ENCODE measurements around the gene GPC6.
"Not testable (repeated sequence)": the region's sequence is repeated elsewhere in the genome, so short reads cannot be mapped to it uniquely, and the experiment has no call there.

Gene GPC6

GRCh38 chr13:94209117-94209516, 982.5 kb downstream of the GPC6 start:
- no peaks in the 10 kb centered on the region for H3K27me3 ChIP-seq (replicated peaks; ENCODE audit: control insufficient read depth, insufficient read depth, low read length)
- no peak overlapping the region for H3K9ac ChIP-seq (ENCODE audit: low read length)
- H3K9me3 ChIP-seq (ENCODE audit: control insufficient read depth, low read length), result no peaks in the 10 kb centered on the region
- peak; percentile 35 for DNase-seq (ENCODE audit: low read depth)
- peaks cover 12% of the 10 kb centered on the region for H3K4me1 ChIP-seq (ENCODE audit: control insufficient read depth, insufficient read depth, low read length)
- no peak overlapping the region for H3K4me3 ChIP-seq (ENCODE audit: low read length)
- no peaks in the 10 kb centered on the region for H3K36me3 ChIP-seq (ENCODE audit: control insufficient read depth, insufficient read depth, low read length, severe bottlenecking)

GRCh38 chr13:94209913-94210312, 983.3 kb downstream of the GPC6 start:
- H3K4me3 ChIP-seq (ENCODE audit: low read length); H3K9me3 ChIP-seq (ENCODE audit: control insufficient read depth, low read length); DNase-seq (ENCODE audit: low read depth); H3K36me3 ChIP-seq (ENCODE audit: control insufficient read depth, insufficient read depth, low read length, severe bottlenecking); H3K9ac ChIP-seq (ENCODE audit: low read length); H3K27me3 ChIP-seq (replicated peaks; ENCODE audit: control insufficient read depth, insufficient read depth, low read length): not testable (repeated sequence)
- H3K4me1 ChIP-seq (ENCODE audit: control insufficient read depth, insufficient read depth, low read length), result peaks cover 12% of the 10 kb centered on the region

- Histone ChIP-seq H3K27me3 (replicated peaks; ENCODE audit: control insufficient read depth, insufficient read depth, low read length) (no peaks in the 10 kb centered on the region), H3K4me1 (ENCODE audit: control insufficient read depth, insufficient read depth, low read length) (peaks cover 9% of the 10 kb centered on the region), H3K9me3 (ENCODE audit: control insufficient read depth, low read length) (no peaks in the 10 kb centered on the region), H3K9ac (ENCODE audit: low read length) (no peak overlapping the region), H3K4me3 (ENCODE audit: low read length) (no peak overlapping the region), H3K36me3 (ENCODE audit: control insufficient read depth, insufficient read depth, low read length, severe bottlenecking) (no peaks in the 10 kb centered on the region)
- DNase-seq (ENCODE audit: low read depth), result no peak
Measured at GRCh38 chr13:94210816-94211215, 984.2 kb downstream of the GPC6 start.

GRCh38 chr13:94212196-94212595, 985.6 kb downstream of the GPC6 start:
- no peaks in the 10 kb centered on the region for H3K36me3 ChIP-seq (ENCODE audit: control insufficient read depth, insufficient read depth, low read length, severe bottlenecking)
- no peak for DNase-seq (ENCODE audit: low read depth)
- H3K9me3 ChIP-seq (ENCODE audit: control insufficient read depth, low read length), result no peaks in the 10 kb centered on the region
- no peaks in the 10 kb centered on the region for H3K27me3 ChIP-seq (replicated peaks; ENCODE audit: control insufficient read depth, insufficient read depth, low read length)
- H3K4me1 ChIP-seq (ENCODE audit: control insufficient read depth, insufficient read depth, low read length), result peaks cover 6% of the 10 kb centered on the region
- no peak overlapping the region for H3K9ac ChIP-seq (ENCODE audit: low read length)
- no peak overlapping the region for H3K4me3 ChIP-seq (ENCODE audit: low read length)

GRCh38 chr13:94214121-94214520, 987.5 kb downstream of the GPC6 start:
- H3K4me3 ChIP-seq (ENCODE audit: low read length), result no peak overlapping the region
- no peak overlapping the region for H3K9ac ChIP-seq (ENCODE audit: low read length)
- DNase-seq (ENCODE audit: low read depth), result no peak
- no peaks in the 10 kb centered on the region for H3K36me3 ChIP-seq (ENCODE audit: control insufficient read depth, insufficient read depth, low read length, severe bottlenecking)
- H3K4me1 ChIP-seq (ENCODE audit: control insufficient read depth, insufficient read depth, low read length), result peaks cover 3% of the 10 kb centered on the region
- no peaks in the 10 kb centered on the region for H3K27me3 ChIP-seq (replicated peaks; ENCODE audit: control insufficient read depth, insufficient read depth, low read length)
- H3K9me3 ChIP-seq (ENCODE audit: control insufficient read depth, low read length), result no peaks in the 10 kb centered on the region

- no peaks in the 10 kb centered on the region for H3K9me3 ChIP-seq (ENCODE audit: control insufficient read depth, low read length)
- H3K4me1 ChIP-seq (ENCODE audit: control insufficient read depth, insufficient read depth, low read length), result no peaks in the 10 kb centered on the region
- H3K9ac ChIP-seq (ENCODE audit: low read length), result no peak overlapping the region
- no peak overlapping the region for H3K4me3 ChIP-seq (ENCODE audit: low read length)
- H3K36me3 ChIP-seq (ENCODE audit: control insufficient read depth, insufficient read depth, low read length, severe bottlenecking), result no peaks in the 10 kb centered on the region
- no peak for DNase-seq (ENCODE audit: low read depth)
- no peaks in the 10 kb centered on the region for H3K27me3 ChIP-seq (replicated peaks; ENCODE audit: control insufficient read depth, insufficient read depth, low read length)
Measured at GRCh38 chr13:94214975-94215374, 988.4 kb downstream of the GPC6 start.

- Histone ChIP-seq H3K36me3 (ENCODE audit: control insufficient read depth, insufficient read depth, low read length, severe bottlenecking) (no peaks in the 10 kb centered on the region), H3K9ac (ENCODE audit: low read length) (no peak overlapping the region), H3K9me3 (ENCODE audit: control insufficient read depth, low read length) (no peaks in the 10 kb centered on the region), H3K4me3 (ENCODE audit: low read length) (no peak overlapping the region), H3K4me1 (ENCODE audit: control insufficient read depth, insufficient read depth, low read length) (no peaks in the 10 kb centered on the region), H3K27me3 (replicated peaks; ENCODE audit: control insufficient read depth, insufficient read depth, low read length) (no peaks in the 10 kb centered on the region)
- DNase-seq (ENCODE audit: low read depth), result no peak
Measured at GRCh38 chr13:94216476-94216875, 989.9 kb downstream of the GPC6 start.

GRCh38 chr13:94217370-94217769, 990.8 kb downstream of the GPC6 start:
- Histone ChIP-seq H3K9me3 (ENCODE audit: control insufficient read depth, low read length) (no peaks in the 10 kb centered on the region), H3K27me3 (replicated peaks; ENCODE audit: control insufficient read depth, insufficient read depth, low read length) (no peaks in the 10 kb centered on the region), H3K4me3 (ENCODE audit: low read length) (no peak overlapping the region), H3K36me3 (ENCODE audit: control insufficient read depth, insufficient read depth, low read length, severe bottlenecking) (no peaks in the 10 kb centered on the region), H3K4me1 (ENCODE audit: control insufficient read depth, insufficient read depth, low read length) (no peaks in the 10 kb centered on the region), H3K9ac (ENCODE audit: low read length) (no peak overlapping the region)
- DNase-seq (ENCODE audit: low read depth), result no peak

- no peaks in the 10 kb centered on the region for H3K9me3 ChIP-seq (ENCODE audit: control insufficient read depth, low read length)
- H3K36me3 ChIP-seq (ENCODE audit: control insufficient read depth, insufficient read depth, low read length, severe bottlenecking), result no peaks in the 10 kb centered on the region
- H3K4me3 ChIP-seq (ENCODE audit: low read length), result no peak overlapping the region
Measured at GRCh38 chr13:94218537-94218936, 991.9 kb downstream of the GPC6 start.

GRCh38 chr13:94218951-94219350, 992.3 kb downstream of the GPC6 start:
- no peaks in the 10 kb centered on the region for H3K27me3 ChIP-seq (replicated peaks; ENCODE audit: control insufficient read depth, insufficient read depth, low read length)
- no peak for DNase-seq (ENCODE audit: low read depth)

More at GRCh38 chr13:94218537-94218936, 991.9 kb downstream of the GPC6 start:
- Histone ChIP-seq H3K4me1 (ENCODE audit: control insufficient read depth, insufficient read depth, low read length) (no peaks in the 10 kb centered on the region), H3K9ac (ENCODE audit: low read length) (no peak overlapping the region), H3K27me3 (replicated peaks; ENCODE audit: control insufficient read depth, insufficient read depth, low read length) (no peaks in the 10 kb centered on the region)
- no peak for DNase-seq (ENCODE audit: low read depth)

GRCh38 chr13:94224670-94225069, 998.1 kb downstream of the GPC6 start:
- no peaks in the 10 kb centered on the region for H3K27me3 ChIP-seq (replicated peaks; ENCODE audit: control insufficient read depth, insufficient read depth, low read length)
- DNase-seq (ENCODE audit: low read depth), result no peak
- H3K4me3 ChIP-seq (ENCODE audit: low read length), result no peak overlapping the region
- no peaks in the 10 kb centered on the region for H3K36me3 ChIP-seq (ENCODE audit: control insufficient read depth, insufficient read depth, low read length, severe bottlenecking)
- H3K9ac ChIP-seq (ENCODE audit: low read length), result no peak overlapping the region
- H3K9me3 ChIP-seq (ENCODE audit: control insufficient read depth, low read length), result no peaks in the 10 kb centered on the region
- peaks cover 9% of the 10 kb centered on the region for H3K4me1 ChIP-seq (ENCODE audit: control insufficient read depth, insufficient read depth, low read length)

More at GRCh38 chr13:94218951-94219350, 992.3 kb downstream of the GPC6 start:
- no peak overlapping the region for H3K9ac ChIP-seq (ENCODE audit: low read length)
- no peak overlapping the region for H3K4me3 ChIP-seq (ENCODE audit: low read length)
- H3K4me1 ChIP-seq (ENCODE audit: control insufficient read depth, insufficient read depth, low read length), result no peaks in the 10 kb centered on the region
- H3K9me3 ChIP-seq (ENCODE audit: control insufficient read depth, low read length), result no peaks in the 10 kb centered on the region
- no peaks in the 10 kb centered on the region for H3K36me3 ChIP-seq (ENCODE audit: control insufficient read depth, insufficient read depth, low read length, severe bottlenecking)

GRCh38 chr13:94227255-94227879, 1000.8 kb downstream of the GPC6 start:
- no peak for DNase-seq (ENCODE audit: low read depth)
- Histone ChIP-seq H3K27me3 (replicated peaks; ENCODE audit: control insufficient read depth, insufficient read depth, low read length) (no peaks in the 10 kb centered on the region), H3K4me1 (ENCODE audit: control insufficient read depth, insufficient read depth, low read length) (peaks cover 9% of the 10 kb centered on the region), H3K36me3 (ENCODE audit: control insufficient read depth, insufficient read depth, low read length, severe bottlenecking) (no peaks in the 10 kb centered on the region), H3K9me3 (ENCODE audit: control insufficient read depth, low read length) (no peaks in the 10 kb centered on the region), H3K4me3 (ENCODE audit: low read length) (no peak overlapping the region), H3K9ac (ENCODE audit: low read length) (no peak overlapping the region)

Measured in adipocyte (in vitro differentiated cells).